A549 treated with DMSO at 1 μM for 4 hours (cell line): ENCODE measurements around the gene GPALPP1. TPM values are rescaled to one million over a fixed set of nuclear protein-coding genes. Genes with fewer than 3 reads are reported as not detected.

ENCODE experiments used
- total RNA-seq: library from RNA; stranded (reverse); fragments of 200-300 nt; extraction: Qiagen RNA extraction; gene quantifications from 5 replicates; pipeline ENCODE4 v1.2.3, GENCODE V29; 2022; ENCODE audit warnings: low read depth

GPALPP1 gene, protein sequence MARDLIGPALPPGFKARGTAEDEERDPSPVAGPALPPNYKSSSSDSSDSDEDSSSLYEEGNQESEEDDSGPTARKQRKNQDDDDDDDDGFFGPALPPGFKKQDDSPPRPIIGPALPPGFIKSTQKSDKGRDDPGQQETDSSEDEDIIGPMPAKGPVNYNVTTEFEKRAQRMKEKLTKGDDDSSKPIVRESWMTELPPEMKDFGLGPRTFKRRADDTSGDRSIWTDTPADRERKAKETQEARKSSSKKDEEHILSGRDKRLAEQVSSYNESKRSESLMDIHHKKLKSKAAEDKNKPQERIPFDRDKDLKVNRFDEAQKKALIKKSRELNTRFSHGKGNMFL
- total RNA-seq: 8.7 to 12.2 TPM (median 11.0 TPM) in 5 replicates

DNA sequence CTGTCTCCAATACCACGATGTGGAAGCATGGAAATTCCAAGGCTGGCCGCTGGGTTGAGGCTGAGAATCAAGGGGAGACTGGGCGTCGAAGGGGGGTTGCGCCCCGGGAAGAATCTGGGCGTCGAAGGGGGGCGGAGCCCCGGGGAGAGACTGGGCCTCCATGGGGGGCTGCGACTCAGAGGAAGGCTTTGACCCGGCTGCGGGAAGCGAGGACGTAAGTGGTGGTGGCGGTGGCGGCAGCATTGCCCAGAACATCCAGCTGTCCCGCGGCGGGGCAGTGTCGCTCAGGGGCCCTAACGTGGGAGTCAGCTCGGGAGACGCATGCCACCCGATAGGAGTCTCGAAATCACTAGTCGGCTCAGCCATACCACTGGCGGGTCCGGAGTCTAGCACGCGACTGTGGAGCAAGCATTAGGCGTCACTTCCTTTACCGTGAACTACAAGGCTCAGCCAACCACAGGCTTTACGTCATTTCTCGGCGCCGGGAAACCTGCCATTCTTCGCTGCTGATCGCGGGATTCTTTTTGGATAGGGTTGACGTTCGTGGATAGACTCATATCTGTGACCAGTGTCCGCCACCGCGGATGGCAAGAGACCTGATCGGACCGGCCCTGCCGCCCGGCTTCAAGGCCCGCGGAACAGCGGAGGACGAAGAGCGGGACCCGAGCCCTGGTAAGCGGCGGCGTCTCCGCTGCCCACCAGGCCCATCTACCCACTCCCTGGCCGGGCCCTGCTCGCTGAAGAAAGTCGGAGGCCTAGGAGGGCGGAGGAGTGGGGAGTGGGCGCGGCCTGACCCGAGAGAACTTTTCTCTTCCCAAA, at the start of gene GPALPP1, which contains the start of gene NUFIP1:
GPALPP1 (plus strand) TSS at position 468 of the 819 bp plus-strand sequence; CDS start at position 585, 117 bp downstream.
NUFIP1 (minus strand) TSS at position 401 of the 819 bp plus-strand sequence; CDS start at position 366, 35 bp downstream.

Other genes starting within 250 kb of the GPALPP1 start
- gene NUFIP1, start 67 bp upstream of the GPALPP1 start, total RNA-seq: 6.4 to 6.7 TPM (median 6.6 TPM) in 5 replicates
- gene GTF2F2, start 131.0 kb downstream of the GPALPP1 start, total RNA-seq: 19.9 to 22.8 TPM (median 20.9 TPM) in 5 replicates
- not detected in 5 replicates for gene KCTD4, start 211.5 kb downstream of the GPALPP1 start, total RNA-seq